Stimulated activated CD8-positive, alpha-beta memory T cell treated with anti-CD3 and anti-CD28 coated beads, Interleukin-2, amount 100 ng/mL, for 48 hours (primary cell): Measurements from ENCODE around the gene LTC4S.
"Not testable (repeated sequence)": the region's sequence is repeated elsewhere in the genome, so short reads cannot be mapped to it uniquely, and the experiment has no call there.

Source experiments
- DNase-seq, 2 donors: peaks; one replicate each; pipeline ENCODE4 v3.0.0-alpha.2; 2020; ENCODE audit warnings: low read depth in 2 of 2

The LTC4S gene

DNA sequence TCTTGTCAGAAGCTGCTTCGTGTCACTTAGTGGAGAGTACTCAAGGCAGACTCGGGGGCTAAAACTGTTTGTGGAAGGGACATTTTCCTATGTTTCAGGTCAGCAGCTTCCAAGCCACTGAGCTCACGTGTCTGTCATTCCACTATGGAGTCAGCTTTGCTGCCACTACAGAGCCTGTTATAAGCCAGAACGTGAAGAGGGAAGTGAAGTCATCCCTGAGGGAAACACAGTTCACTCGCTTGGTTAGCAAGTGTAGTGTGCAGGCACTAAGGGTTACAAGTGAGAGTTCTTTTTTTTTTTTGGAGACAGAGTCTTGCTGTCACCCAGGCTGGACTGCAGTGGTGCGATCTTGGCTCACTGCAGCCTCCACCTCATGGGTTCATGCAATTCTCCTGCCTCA is 24.5 kb upstream of the LTC4S start:
- DNase-seq: no peak

GRCh38 chr5:179769796-179770195 is 24.0 kb upstream of the LTC4S start:
- no peak for DNase-seq

- no peak for DNase-seq
These were observed 22.4 kb upstream of the LTC4S start for GRCh38 chr5:179771311-179771895.

DNA sequence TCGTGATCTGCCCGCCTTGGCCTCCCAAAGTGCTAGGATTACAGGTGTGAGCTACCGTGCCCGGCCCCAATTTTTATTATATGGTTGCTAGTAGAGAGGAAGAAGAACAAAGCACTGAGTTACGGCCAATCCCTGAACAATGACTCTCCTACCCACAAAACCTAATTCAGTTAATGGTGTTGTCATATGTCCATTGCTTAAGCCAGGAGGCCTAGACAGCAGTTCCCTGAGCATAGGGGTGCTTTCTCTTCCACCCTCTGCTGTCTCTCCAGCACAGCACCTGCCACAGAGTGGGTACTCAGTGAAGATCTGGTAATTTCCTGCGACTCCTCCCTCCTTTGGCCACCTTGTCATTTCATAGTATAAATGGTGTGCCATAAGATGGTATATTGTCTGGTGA is 21.4 kb upstream of the LTC4S start:
- no peak for DNase-seq

DNA sequence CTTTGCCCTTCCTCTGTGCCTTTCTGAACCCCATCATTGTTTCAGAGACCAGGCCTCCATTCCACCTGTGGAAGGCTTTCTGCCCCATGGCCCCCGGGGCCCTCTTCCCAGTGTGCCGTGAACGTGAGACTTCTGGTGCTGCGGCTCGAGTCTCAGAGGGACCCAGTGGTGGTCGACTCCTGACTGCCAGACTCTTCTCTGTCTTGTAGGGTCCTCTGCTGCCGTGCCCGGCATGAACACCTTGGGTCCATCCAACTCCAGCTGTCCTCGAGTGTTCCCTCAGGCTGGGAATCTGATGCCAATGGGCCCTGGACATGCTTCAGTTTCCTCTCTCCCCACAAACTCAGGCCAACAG is 20.1 kb upstream of the LTC4S start:
- DNase-seq: no peak

DNA sequence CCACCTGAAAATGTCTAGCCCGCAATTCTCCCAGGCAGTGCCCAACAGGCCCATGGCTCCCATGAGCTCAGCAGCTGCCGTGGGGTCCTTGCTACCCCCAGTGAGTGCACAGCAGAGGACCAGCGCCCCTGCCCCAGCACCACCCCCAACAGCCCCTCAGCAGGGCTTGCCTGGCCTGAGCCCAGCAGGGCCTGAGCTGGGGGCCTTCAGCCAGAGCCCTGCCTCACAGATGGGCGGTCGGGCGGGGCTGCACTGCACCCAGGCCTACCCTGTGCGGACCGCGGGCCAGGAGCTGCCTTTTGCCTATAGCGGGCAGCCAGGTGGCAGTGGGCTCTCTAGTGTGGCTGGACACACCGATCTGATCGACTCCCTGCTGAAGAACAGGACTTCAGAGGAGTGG is 19.3 kb upstream of the LTC4S start:
- no peak for DNase-seq

GRCh38 chr5:179776411-179776938 is 17.3 kb upstream of the LTC4S start:
- no peak for DNase-seq

DNA sequence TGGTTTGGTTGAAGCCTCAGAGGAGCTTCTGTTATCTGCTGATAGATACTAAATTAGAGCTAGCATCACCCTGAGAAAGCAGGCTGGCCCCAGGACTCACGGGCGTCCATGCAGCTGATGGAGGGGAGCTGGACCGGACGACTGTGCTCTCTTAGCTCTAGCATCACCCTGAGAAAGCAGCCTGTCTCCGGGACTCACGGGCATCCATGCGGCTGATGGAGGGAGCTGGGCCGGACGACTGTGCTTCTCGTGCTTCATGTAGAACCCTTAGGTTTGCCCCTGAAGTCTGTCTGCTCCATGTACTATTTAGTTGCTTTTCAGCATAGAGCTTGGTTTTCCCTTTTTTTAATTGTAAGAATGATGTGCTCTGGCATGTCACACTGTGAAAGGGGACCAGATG is 16.3 kb upstream of the LTC4S start:
- no peak for DNase-seq

GRCh38 chr5:179777909-179778308 is 15.9 kb upstream of the LTC4S start:
- no peak for DNase-seq

DNA sequence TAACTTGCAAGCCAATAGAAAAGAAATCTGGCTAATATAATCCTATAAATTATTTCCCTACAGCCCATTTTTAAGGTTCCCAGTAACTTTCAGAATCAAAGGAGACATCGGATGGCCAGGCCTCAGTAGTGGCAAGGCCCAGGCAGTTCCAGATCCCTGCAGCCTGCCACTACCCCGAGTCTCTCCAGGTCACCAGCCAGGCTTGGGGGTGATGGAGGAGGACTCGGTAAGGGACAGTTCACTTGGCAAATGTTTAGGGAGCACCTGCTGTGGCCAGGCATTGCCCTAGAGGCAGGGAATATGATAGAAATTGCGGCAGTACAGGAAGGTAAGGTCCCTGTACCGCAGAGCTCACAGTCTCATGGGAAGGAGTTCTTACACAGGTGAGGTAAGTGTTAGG is 15.2 kb upstream of the LTC4S start:
- no peak for DNase-seq

GRCh38 chr5:179779826-179780225 is 14.0 kb upstream of the LTC4S start:
- DNase-seq: no peak

DNA sequence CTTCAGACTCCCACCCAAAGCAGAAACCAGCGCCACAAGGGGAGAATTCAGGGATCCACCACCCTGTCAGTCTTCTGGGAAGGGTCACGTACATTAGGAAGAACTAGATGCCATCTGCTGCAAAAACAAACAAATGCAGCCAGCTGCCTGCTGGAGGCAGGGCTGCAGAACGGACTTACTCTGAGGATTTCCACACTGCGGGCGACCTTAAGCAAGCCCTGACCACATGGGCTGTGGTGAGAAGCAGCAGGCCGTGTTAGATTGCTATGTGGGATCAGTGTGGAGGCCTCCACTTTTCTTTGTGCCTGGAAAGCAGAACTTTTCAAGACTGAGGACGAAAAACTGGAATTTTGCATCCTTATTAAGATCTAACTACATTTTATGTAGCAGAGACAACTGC is 13.4 kb upstream of the LTC4S start:
- no peak for DNase-seq

- DNase-seq: no peak
These were observed 11.9 kb upstream of the LTC4S start for GRCh38 chr5:179781846-179782245.

DNA sequence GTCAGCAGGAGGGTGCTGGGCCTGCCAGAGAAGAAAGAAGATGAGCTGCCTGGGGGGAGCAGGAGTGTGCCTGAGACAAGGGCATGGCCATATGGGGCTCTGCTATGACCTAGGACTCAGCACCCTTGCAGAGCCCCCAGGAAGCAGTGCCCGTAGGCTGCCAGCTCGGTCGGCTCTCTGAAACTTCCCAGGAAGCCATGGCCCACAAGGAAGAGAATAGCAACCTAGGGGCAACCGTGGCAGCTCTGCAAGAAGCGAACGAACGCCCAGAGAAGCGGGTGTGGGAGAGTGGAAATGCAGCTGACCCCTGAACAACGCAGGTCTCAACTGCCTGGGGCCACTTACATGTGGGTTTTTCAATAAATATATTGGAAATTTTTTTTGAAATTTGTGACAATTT is 10.7 kb upstream of the LTC4S start:
- no peak for DNase-seq

- DNase-seq: no peak
These were observed 6.9 kb upstream of the LTC4S start for GRCh38 chr5:179786861-179787260.

- DNase-seq: no peak
These were observed 5.5 kb upstream of the LTC4S start for GRCh38 chr5:179788193-179788854.

DNA sequence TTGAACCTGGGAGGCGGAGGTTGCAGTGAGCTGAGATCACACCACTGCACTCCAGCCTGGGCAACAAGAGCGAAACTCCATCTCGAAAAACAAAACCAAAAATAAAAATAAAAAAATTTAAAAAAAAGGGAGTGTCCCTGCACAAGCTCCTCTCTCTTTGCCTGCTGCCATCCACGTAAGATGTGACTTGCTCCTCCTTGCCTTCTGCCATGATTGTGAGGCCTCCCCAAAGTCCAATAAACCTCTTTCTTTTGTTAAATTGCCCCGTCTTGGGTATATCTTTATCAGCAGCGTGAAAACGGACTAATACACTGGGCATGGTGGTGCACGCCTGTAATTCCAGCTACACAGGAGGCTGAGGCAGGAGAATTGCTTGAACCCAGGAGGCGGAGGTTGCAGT is 4.5 kb upstream of the LTC4S start:
- DNase-seq: not testable (repeated sequence)

DNA sequence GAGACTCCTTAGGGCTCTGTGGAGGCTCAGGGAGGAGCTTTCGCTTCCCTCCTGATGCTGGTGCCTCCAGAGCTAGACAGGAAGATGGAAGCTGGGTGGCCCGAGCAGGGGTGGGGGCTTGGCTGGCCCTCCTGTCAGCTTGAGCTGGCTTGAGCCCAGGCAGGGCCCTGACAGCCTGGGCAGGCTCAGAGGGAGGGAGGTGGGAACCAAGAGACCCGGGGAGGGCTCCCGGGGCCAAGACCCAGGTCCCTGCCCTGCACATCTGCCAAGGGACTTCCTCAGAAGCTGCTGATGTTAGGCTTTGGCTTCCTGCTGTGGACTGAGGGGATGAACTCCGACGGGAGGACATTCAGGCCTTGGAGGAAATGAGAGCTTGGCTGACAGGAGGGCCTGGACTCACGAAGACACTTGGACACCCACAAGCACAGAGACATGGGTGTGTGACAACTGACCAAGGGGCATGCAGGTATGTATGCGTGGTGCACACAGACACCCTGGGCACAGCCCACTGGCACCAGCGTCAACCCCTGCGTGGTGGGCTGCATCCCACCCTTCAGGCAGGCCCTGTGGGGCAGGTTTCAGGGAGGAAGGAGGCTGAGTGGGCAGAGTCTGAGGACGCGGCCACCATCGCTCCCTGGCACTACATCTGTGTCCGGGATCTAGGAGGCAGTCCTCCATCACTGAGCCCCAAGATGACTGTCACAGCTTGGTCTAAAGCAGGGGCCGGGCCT is 1.7 kb upstream of the LTC4S start:
- no peak for DNase-seq

DNA sequence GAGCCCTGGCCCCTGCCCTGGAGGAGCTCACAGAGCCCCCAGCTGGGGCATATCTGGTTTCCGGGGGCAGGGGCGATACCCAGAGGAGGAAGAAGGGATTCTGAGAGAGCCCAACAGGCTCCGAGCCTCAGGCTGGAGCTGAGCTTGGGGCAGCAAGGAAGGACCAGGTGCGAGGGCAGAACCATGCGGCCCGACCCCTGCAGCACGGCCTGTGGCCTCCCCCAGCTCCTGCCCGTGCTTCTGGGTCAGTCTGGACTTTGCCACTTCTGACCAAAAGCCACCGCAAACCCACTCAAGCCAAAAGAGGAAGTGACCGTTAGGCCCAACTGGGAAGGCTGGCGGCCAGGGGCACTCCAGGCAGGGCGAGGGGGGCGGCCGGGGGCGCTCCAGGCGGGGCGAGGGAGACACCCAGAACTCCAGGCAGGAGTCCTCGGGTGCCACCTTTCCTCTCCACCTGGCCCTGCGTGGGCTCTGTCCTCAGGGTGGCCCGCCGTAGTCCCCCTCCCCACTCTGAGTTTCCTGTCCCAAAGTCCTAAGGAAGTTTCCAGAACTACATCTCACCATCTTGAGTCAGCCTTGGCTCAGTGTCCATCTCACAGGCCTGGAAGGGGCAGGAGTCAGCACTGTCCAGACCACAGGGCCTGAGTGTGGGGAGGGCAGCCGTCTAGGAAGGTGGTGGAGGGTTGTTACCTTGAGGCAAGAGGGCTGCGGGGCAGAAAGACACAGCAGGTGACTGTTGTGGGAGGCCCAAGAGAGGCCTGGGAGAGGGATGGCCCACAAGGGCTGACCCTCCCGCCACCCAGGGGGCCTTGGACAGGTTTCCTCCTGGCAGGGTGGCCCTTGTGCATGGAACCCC is 946 bp upstream of the LTC4S start:
- no peak for DNase-seq

- DNase-seq: no peak
These were observed 385 bp downstream of the LTC4S start for GRCh38 chr5:179794171-179794570.

- DNase-seq: no peak
These were observed 789 bp downstream of the LTC4S start for GRCh38 chr5:179794575-179794974.
